ENCODE data around the gene NEURL4. TPM values are rescaled to one million over a fixed set of nuclear protein-coding genes. Genes with fewer than 3 reads are reported as not detected.

Gene NEURL4
- total RNA-seq, 4 donors from 2014 or later = 12.4 to 64.7 (median 34.1) TPM

GRCh38 chr17:7312432-7313087, 16.6 kb downstream of the NEURL4 start:
- Histone ChIP-seq H3K4me1 (peaks cover 10 to 17% of the 10 kb centered on the region in 2 donors), H3K27me3 (no peaks in the 10 kb centered on the region), H3K4me3 (no peak overlapping the region), H3K36me3 (no peaks in the 10 kb centered on the region), H3K9me3 (no peaks in the 10 kb centered on the region), H3K27ac (no peak overlapping the region)
- DNase-seq = no peak
- intact Hi-C loops (cut with DNase I; ENCODE audit: low total_unique reads) = no loop called here
- no peak for TF ChIP-seq POLR2A (IDR thresholded peaks at IDR 0.05)
- no peak for TF ChIP-seq CTCF (IDR thresholded peaks at IDR 0.05)

- intact Hi-C loops (cut with DNase I; ENCODE audit: low total_unique reads) = no loop called here
- H3K27ac ChIP-seq = no peak overlapping the region
- H3K36me3 ChIP-seq = no peaks in the 10 kb centered on the region
- DNase-seq = no peak
- peaks cover 10 to 17% of the 10 kb centered on the region in 2 donors for H3K4me1 ChIP-seq
- no peaks in the 10 kb centered on the region for H3K27me3 ChIP-seq
- no peak overlapping the region for H3K4me3 ChIP-seq
- no peak for TF ChIP-seq CTCF (IDR thresholded peaks at IDR 0.05)
- TF ChIP-seq POLR2A (IDR thresholded peaks at IDR 0.05) = no peak
- H3K9me3 ChIP-seq = no peaks in the 10 kb centered on the region
Observed at GRCh38 chr17:7311110-7311705, 17.9 kb downstream of the NEURL4 start.

- H3K4me3 ChIP-seq = no peak overlapping the region
- DNase-seq = no peak
Observed at GRCh38 chr17:7309628-7310027, 19.5 kb downstream of the NEURL4 start.

GRCh38 chr17:7308625-7309433, 20.3 kb downstream of the NEURL4 start:
- Histone ChIP-seq H3K4me3 (peak overlapping the region; percentile 64 to 100), H3K9me3 (no peaks in the 10 kb centered on the region), H3K36me3 (no peaks in the 10 kb centered on the region), H3K4me1 (peaks cover 10 to 17% of the 10 kb centered on the region in 2 donors), H3K27ac (peak overlapping the region; percentile 98 to 99), H3K27me3 (no peaks in the 10 kb centered on the region)
- DNase-seq = peak; percentile 69 to 74
- TF ChIP-seq CTCF (IDR thresholded peaks at IDR 0.05) = no peak
- peak in 1 of 2 donors; percentile 15 for TF ChIP-seq POLR2A (IDR thresholded peaks at IDR 0.05)
- intact Hi-C loops (cut with DNase I; ENCODE audit: low total_unique reads) = no loop called here

More at GRCh38 chr17:7309628-7310027, 19.5 kb downstream of the NEURL4 start:
- no peak for TF ChIP-seq POLR2A (IDR thresholded peaks at IDR 0.05)
- TF ChIP-seq CTCF (IDR thresholded peaks at IDR 0.05) = no peak
- H3K9me3 ChIP-seq = no peaks in the 10 kb centered on the region
- peaks cover 10 to 17% of the 10 kb centered on the region in 2 donors for H3K4me1 ChIP-seq
- no peaks in the 10 kb centered on the region for H3K36me3 ChIP-seq
- intact Hi-C loops (cut with DNase I; ENCODE audit: low total_unique reads) = no loop called here
- peak overlapping the region in 1 of 2 donors; percentile 98 for H3K27ac ChIP-seq
- H3K27me3 ChIP-seq = no peaks in the 10 kb centered on the region
